Transverse colon (tissue), 3 donors: ENCODE measurements around the gene PID1.

Experiments used
- POLR2A ChIP-seq: fragments of 450-650 bp; IDR thresholded peaks from one replicate; pipeline ENCODE4 v1.6.1; 2016; ENCODE audit warnings: antibody characterized with exemption, mild to moderate bottlenecking, moderate library complexity
- TF ChIP-seq, protein P1 (sequence below), 5 experiments: fragments of 200-600 bp in 3 of 5; fragments of 450-650 bp in 2 of 5; sonication (generic) in 3 of 5; IDR thresholded peaks; 1 replicate in 2 of 5; 2 replicates in 3 of 5; pipeline ENCODE4 v1.5.1; 2016 to 2017; ENCODE audit warnings: antibody characterized with exemption in 5 of 5, inconsistent platforms in 3 of 5, mild to moderate bottlenecking in 2 of 5, moderate library complexity in 1 of 5

DNA sequence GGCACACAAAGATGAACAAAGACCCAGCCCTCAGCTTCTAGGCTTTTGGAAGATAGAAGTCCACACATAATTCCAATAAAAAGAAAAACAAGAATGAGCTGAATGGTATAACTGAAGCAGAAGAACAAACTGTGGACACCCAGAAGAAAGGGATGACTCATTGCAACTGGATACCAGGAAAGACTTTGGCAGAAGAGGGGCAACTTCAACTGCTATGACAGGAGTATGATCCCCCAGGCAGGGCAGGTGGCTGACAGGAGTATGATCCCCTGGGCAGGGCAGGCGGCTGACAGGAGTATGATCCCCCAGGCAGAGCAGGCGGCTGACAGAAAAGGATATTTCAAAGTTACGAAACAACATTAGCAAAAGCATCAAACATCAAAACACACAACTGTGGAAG lies 21.6 kb downstream of the PID1 start:
- TF ChIP-seq, protein P1, sequence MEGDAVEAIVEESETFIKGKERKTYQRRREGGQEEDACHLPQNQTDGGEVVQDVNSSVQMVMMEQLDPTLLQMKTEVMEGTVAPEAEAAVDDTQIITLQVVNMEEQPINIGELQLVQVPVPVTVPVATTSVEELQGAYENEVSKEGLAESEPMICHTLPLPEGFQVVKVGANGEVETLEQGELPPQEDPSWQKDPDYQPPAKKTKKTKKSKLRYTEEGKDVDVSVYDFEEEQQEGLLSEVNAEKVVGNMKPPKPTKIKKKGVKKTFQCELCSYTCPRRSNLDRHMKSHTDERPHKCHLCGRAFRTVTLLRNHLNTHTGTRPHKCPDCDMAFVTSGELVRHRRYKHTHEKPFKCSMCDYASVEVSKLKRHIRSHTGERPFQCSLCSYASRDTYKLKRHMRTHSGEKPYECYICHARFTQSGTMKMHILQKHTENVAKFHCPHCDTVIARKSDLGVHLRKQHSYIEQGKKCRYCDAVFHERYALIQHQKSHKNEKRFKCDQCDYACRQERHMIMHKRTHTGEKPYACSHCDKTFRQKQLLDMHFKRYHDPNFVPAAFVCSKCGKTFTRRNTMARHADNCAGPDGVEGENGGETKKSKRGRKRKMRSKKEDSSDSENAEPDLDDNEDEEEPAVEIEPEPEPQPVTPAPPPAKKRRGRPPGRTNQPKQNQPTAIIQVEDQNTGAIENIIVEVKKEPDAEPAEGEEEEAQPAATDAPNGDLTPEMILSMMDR (IDR thresholded peaks at IDR 0.05): no peak
- no peak for TF ChIP-seq POLR2A
